HepG2 (cell line): ENCODE results near the gene RBM44. TPM values are rescaled to one million over a fixed set of nuclear protein-coding genes. Genes with fewer than 3 reads are reported as not detected.

ENCODE experiments used
- ARID5B ChIP-seq: IDR thresholded peaks from 2 replicates; pipeline ENCODE4 v1.4.0; 2020; ENCODE audit warnings: mild to moderate bottlenecking, missing genetic modification reagents
- CTCF ChIP-seq: sonication (generic); formaldehyde crosslinking; IDR thresholded peaks from 2 replicates; pipeline ENCODE4 v1.5.0; 2020; ENCODE audit warnings: mild to moderate bottlenecking, missing genetic modification reagents, moderate library complexity
- FOSL2 ChIP-seq: sonication (generic); formaldehyde crosslinking; IDR thresholded peaks from 2 replicates; pipeline ENCODE4 v1.4.0; 2020; ENCODE audit warnings: missing genetic modification reagents
- IKZF5 ChIP-seq: IDR thresholded peaks from 2 replicates; pipeline ENCODE4 v1.6.1; 2018; ENCODE audit warnings: missing genetic modification reagents, mild to moderate bottlenecking, missing compliant biosample characterization
- MAX ChIP-seq: IDR thresholded peaks from 2 replicates; pipeline ENCODE4 v1.6.1; 2012; ENCODE audit warnings: inconsistent platforms
- NCOA2 ChIP-seq: sonication (generic); formaldehyde crosslinking; IDR thresholded peaks from 2 replicates; pipeline ENCODE4 v1.8.0; 2022; ENCODE audit warnings: inconsistent platforms
- NR2F1 ChIP-seq, 2 experiments: fragments of 450-650 bp in 1 of 2; formaldehyde crosslinking in 1 of 2; IDR thresholded peaks; 2 replicates each; pipeline versions ENCODE4 v1.5.0 to v1.6.1; 2016 to 2020; ENCODE audit warnings: mild to moderate bottlenecking in 1 of 2, missing compliant biosample characterization in 1 of 2, missing genetic modification reagents in 1 of 2, moderate library complexity in 1 of 2
- RARA ChIP-seq: IDR thresholded peaks from 2 replicates; pipeline ENCODE4 v1.6.1; 2016; ENCODE audit warnings: missing genetic modification reagents, missing compliant biosample characterization
- RXRB ChIP-seq: IDR thresholded peaks from 2 replicates; pipeline ENCODE4 v1.6.1; 2016; ENCODE audit warnings: borderline replicate concordance, missing genetic modification reagents, missing compliant biosample characterization
- SPEN ChIP-seq: sonication (generic); formaldehyde crosslinking; IDR thresholded peaks from 2 replicates; pipeline ENCODE4 v1.5.1; 2020; ENCODE audit warnings: low read depth, mild to moderate bottlenecking, missing genetic modification reagents
- ZNF234 ChIP-seq: sonication (generic); formaldehyde crosslinking; conservative IDR thresholded peaks from 2 replicates; pipeline ENCODE4 v1.5.1; 2020; ENCODE audit warnings: mild to moderate bottlenecking, missing genetic modification reagents
- ZNF280D ChIP-seq: sonication (generic); formaldehyde crosslinking; IDR thresholded peaks from 2 replicates; pipeline ENCODE4 v1.5.1; 2020; ENCODE audit warnings: mild to moderate bottlenecking, missing genetic modification reagents
- ZNF580 ChIP-seq: IDR thresholded peaks from 2 replicates; pipeline ENCODE4 v1.6.1; 2016; ENCODE audit warnings: low read depth, borderline replicate concordance
- ZNF614 ChIP-seq: IDR thresholded peaks from 2 replicates; pipeline ENCODE4 v1.6.1; 2018; ENCODE audit warnings: missing biosample characterization, missing genetic modification reagents, inconsistent platforms, borderline replicate concordance
- polyA plus RNA-seq, 8 experiments: library from polyadenylated mRNA; depleted of rRNA in 3 of 8; stranded (reverse) in 7 of 8; unstranded in 1 of 8; fragments of >200 nt; fragmentation: Illumina TruSeq in 4 of 8; extraction: Trizol in 4 of 8; gene quantifications; 2 replicates each; pipeline versions ENCODE4 v1.2.1 to v1.2.3, GENCODE V29; 2011 to 2016; ENCODE audit warnings: low read depth in 4 of 8, missing spikeins in 1 of 8, mixed read lengths in 1 of 8; ENCODE audit not compliant: insufficient read depth in 1 of 8
- total RNA-seq, 5 experiments: library from RNA; depleted of rRNA; stranded (reverse); fragments of >200 nt; fragmentation: Illumina TruSeq; extraction: Trizol; gene quantifications; 2 replicates each; pipeline ENCODE4 v1.2.3, GENCODE V29; 2016; ENCODE audit warnings: low read depth in 1 of 5
- TF ChIP-seq, protein P1 (sequence below): IDR thresholded peaks from 2 replicates; pipeline ENCODE4 v1.6.1; 2016; ENCODE audit warnings: missing compliant biosample characterization, missing genetic modification reagents, borderline replicate concordance

Gene RBM44
- total and polyA plus RNA-seq, 2 of the 13 experiments (the other 11 are each of a cell fraction or from before 2014, with no cell fraction given) = 0.13 to 0.50 TPM

DNA sequence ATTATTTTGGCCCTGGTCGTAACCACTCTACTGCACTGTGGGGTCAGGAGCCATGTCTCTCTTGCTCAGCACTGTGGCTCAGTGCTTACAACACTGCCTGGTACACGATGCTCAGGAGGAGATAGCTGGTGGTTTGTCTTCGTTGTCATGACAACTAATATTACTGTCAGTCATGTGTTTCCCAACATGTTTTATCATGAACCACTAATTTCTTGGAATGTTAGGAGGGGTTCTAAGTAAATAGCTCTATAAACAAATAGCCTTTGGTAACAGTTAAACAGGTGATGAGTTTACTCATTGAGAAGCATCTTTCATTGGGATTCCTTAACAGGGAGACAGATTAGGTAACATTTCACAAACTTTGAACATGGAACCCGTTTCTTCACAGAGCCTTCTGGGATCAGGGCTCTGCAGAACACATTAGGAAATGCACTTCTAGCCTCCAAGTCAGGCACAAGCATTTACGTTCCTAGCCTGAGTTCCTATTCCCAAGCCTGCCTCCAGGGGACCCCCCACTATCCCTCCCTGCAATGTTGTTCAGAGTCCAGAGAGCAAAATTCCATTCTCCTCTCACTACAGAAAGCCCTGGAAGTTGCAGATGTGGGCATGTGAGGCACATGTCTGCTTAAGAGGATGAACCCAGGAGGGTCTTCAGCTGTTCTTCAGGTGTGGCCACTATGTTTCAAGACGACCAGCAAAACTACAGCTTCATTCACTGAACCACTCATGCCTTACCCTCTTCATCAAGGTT lies 6.4 kb upstream of the RBM44 start (continued):
- TF ChIP-seq FOSL2 (CRISPR knock-in tag) = 0 out of 2 replicates have a peak, but pooled peaks have one; percentile 16
- TF ChIP-seq, protein P1, sequence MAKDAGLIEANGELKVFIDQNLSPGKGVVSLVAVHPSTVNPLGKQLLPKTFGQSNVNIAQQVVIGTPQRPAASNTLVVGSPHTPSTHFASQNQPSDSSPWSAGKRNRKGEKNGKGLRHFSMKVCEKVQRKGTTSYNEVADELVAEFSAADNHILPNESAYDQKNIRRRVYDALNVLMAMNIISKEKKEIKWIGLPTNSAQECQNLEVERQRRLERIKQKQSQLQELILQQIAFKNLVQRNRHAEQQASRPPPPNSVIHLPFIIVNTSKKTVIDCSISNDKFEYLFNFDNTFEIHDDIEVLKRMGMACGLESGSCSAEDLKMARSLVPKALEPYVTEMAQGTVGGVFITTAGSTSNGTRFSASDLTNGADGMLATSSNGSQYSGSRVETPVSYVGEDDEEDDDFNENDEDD (CRISPR knock-in tag) = peak; percentile 70; the same call in 1 of the 2 replicates
- peak; percentile 78 for TF ChIP-seq CTCF (CRISPR knock-in tag)
- no peak for TF ChIP-seq ZNF234 (CRISPR knock-in tag)
- TF ChIP-seq MAX = peak; percentile 66; the same call in 1 of the 2 replicates
- peak; percentile 29; the same call in 1 of the 2 replicates for TF ChIP-seq RXRB (CRISPR knock-in tag)
- TF ChIP-seq IKZF5 (CRISPR knock-in tag) = 0 out of 2 replicates have a peak, but pooled peaks have one; percentile 29
- TF ChIP-seq ZNF280D = no peak
- peak; percentile 61; the same call in 1 of the 2 replicates for TF ChIP-seq ZNF580
- TF ChIP-seq ARID5B = peak; percentile 53
- peak; percentile 16; the same call in 1 of the 2 replicates for TF ChIP-seq RARA (CRISPR knock-in tag)
- TF ChIP-seq ZNF614 = peak; percentile 59; the same call in 1 of the 2 replicates
- TF ChIP-seq NCOA2 (CRISPR knock-in tag) = 0 out of 2 replicates have a peak, but pooled peaks have one; percentile 22
- TF ChIP-seq SPEN = peak; percentile 38; the same call in 1 of the 2 replicates
- no peak for TF ChIP-seq NR2F1 (CRISPR knock-in tag; IDR thresholded peaks at IDR 0.05)
